ENCODE data around the gene SVEP1.
"Not testable (repeated sequence)": the region's sequence is repeated elsewhere in the genome, so short reads cannot be mapped to it uniquely, and the experiment has no call there.

Gene SVEP1

DNA sequence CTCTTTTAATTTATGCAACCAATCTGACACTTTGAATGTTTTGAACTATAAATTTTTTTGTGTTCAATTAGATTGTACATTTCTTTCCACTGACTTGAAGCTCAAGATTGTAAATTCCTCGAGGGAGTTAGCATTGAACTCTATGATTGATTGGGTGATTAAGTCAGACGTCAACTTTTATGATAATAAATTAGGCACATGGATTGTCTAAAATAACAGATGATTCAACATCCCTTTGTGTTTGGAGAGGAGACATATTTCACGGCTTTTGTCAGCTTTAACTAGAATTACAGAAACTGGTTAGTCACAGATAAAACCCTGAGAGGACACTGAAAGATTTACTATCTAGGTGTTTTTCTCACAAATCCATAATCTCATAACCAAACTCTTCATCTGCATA is 209.2 kb downstream of the SVEP1 start:
- TF ChIP-seq, protein P1, sequence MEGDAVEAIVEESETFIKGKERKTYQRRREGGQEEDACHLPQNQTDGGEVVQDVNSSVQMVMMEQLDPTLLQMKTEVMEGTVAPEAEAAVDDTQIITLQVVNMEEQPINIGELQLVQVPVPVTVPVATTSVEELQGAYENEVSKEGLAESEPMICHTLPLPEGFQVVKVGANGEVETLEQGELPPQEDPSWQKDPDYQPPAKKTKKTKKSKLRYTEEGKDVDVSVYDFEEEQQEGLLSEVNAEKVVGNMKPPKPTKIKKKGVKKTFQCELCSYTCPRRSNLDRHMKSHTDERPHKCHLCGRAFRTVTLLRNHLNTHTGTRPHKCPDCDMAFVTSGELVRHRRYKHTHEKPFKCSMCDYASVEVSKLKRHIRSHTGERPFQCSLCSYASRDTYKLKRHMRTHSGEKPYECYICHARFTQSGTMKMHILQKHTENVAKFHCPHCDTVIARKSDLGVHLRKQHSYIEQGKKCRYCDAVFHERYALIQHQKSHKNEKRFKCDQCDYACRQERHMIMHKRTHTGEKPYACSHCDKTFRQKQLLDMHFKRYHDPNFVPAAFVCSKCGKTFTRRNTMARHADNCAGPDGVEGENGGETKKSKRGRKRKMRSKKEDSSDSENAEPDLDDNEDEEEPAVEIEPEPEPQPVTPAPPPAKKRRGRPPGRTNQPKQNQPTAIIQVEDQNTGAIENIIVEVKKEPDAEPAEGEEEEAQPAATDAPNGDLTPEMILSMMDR (IDR thresholded peaks at IDR 0.05; ENCODE audit: low read length), result no peak
- TF ChIP-seq EZH2 (IDR thresholded peaks at IDR 0.05; ENCODE audit: borderline replicate concordance, low read length), result no peak
- Histone ChIP-seq H3K27ac (ENCODE audit: low read depth, low read length, poor library complexity, severe bottlenecking) (no peak overlapping the region), H3K9me3 (ENCODE audit: low read length) (no peaks in the 10 kb centered on the region), H3K4me2 (ENCODE audit: low read length) (no peak overlapping the region), H3K4me1 (ENCODE audit: insufficient read depth, low read length, severe bottlenecking) (no peaks in the 10 kb centered on the region), H3K9me2 (ENCODE audit: low read depth, low read length) (no peaks in the 10 kb centered on the region), H3K36me3 (ENCODE audit: insufficient read depth, low read length) (no peaks in the 10 kb centered on the region), H3K27me3 (ENCODE audit: insufficient read depth, low read length) (no peaks in the 10 kb centered on the region), H3F3A (ENCODE audit: insufficient read depth, low read length) (no peaks in the 10 kb centered on the region), H2AFZ (ENCODE audit: low read length) (no peak overlapping the region), H4K20me1 (ENCODE audit: insufficient read depth, low read length) (no peaks in the 10 kb centered on the region), H3K4me3 (ENCODE audit: low read depth, low read length, poor library complexity, severe bottlenecking) (no peak overlapping the region), H3K9ac (ENCODE audit: low read length) (no peak overlapping the region), H3K79me2 (ENCODE audit: insufficient read depth, low read length) (no peaks in the 10 kb centered on the region)

DNA sequence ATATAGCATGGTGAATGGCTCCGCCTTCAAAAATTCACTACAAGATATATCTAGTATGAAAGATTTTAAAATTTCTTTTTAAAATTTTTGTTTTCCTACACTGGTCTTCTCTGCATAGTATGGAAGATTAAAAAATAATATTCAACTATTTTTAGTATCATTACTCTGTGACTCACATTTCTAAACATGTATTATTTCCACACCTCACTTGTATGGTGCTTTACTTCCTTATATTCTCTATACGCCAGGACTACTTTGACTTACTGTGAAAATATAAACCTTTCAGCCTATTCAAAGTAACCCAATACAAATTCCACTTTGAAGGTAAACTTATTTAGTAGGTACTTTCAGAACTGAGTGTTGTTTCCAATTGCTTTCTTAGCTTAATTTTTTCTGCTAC is 215.1 kb downstream of the SVEP1 start:
- no peak for TF ChIP-seq EZH2 (IDR thresholded peaks at IDR 0.05; ENCODE audit: borderline replicate concordance, low read length)
- TF ChIP-seq, protein P1 (IDR thresholded peaks at IDR 0.05; ENCODE audit: low read length), result no peak
- Histone ChIP-seq H3K27ac (ENCODE audit: low read depth, low read length, poor library complexity, severe bottlenecking) (no peak overlapping the region), H3K9me2 (ENCODE audit: low read depth, low read length) (no peaks in the 10 kb centered on the region), H3K4me2 (ENCODE audit: low read length) (no peak overlapping the region), H2AFZ (ENCODE audit: low read length) (no peak overlapping the region), H3K27me3 (ENCODE audit: insufficient read depth, low read length) (no peaks in the 10 kb centered on the region), H3K36me3 (ENCODE audit: insufficient read depth, low read length) (no peaks in the 10 kb centered on the region), H4K20me1 (ENCODE audit: insufficient read depth, low read length) (no peaks in the 10 kb centered on the region), H3F3A (ENCODE audit: insufficient read depth, low read length) (no peaks in the 10 kb centered on the region), H3K9ac (ENCODE audit: low read length) (no peak overlapping the region), H3K9me3 (ENCODE audit: low read length) (no peaks in the 10 kb centered on the region), H3K4me3 (ENCODE audit: low read depth, low read length, poor library complexity, severe bottlenecking) (no peak overlapping the region), H3K4me1 (ENCODE audit: insufficient read depth, low read length, severe bottlenecking) (no peaks in the 10 kb centered on the region), H3K79me2 (ENCODE audit: insufficient read depth, low read length) (no peaks in the 10 kb centered on the region)

GRCh38 chr9:110358992-110359391 is 220.5 kb downstream of the SVEP1 start:
- not testable (repeated sequence) for H3K4me2 ChIP-seq (ENCODE audit: low read length); H3K4me1 ChIP-seq (ENCODE audit: insufficient read depth, low read length, severe bottlenecking); H3K4me3 ChIP-seq (ENCODE audit: low read depth, low read length, poor library complexity, severe bottlenecking); H3K79me2 ChIP-seq (ENCODE audit: insufficient read depth, low read length); H4K20me1 ChIP-seq (ENCODE audit: insufficient read depth, low read length); H3K9me3 ChIP-seq (ENCODE audit: low read length); H3K9me2 ChIP-seq (ENCODE audit: low read depth, low read length); H3F3A ChIP-seq (ENCODE audit: insufficient read depth, low read length); H3K27me3 ChIP-seq (ENCODE audit: insufficient read depth, low read length); H2AFZ ChIP-seq (ENCODE audit: low read length); H3K27ac ChIP-seq (ENCODE audit: low read depth, low read length, poor library complexity, severe bottlenecking); H3K9ac ChIP-seq (ENCODE audit: low read length); H3K36me3 ChIP-seq (ENCODE audit: insufficient read depth, low read length)

GRCh38 chr9:110357505-110357904 is 222.0 kb downstream of the SVEP1 start:
- H3K4me2 ChIP-seq (ENCODE audit: low read length), result no peak overlapping the region
- no peaks in the 10 kb centered on the region for H3K27me3 ChIP-seq (ENCODE audit: insufficient read depth, low read length)
- H3K9ac ChIP-seq (ENCODE audit: low read length), result no peak overlapping the region
- H3K9me2 ChIP-seq (ENCODE audit: low read depth, low read length), result no peaks in the 10 kb centered on the region
- H3F3A ChIP-seq (ENCODE audit: insufficient read depth, low read length), result no peaks in the 10 kb centered on the region
- no peaks in the 10 kb centered on the region for H3K36me3 ChIP-seq (ENCODE audit: insufficient read depth, low read length)
- TF ChIP-seq EZH2 (IDR thresholded peaks at IDR 0.05; ENCODE audit: borderline replicate concordance, low read length), result no peak
- TF ChIP-seq, protein P1 (IDR thresholded peaks at IDR 0.05; ENCODE audit: low read length), result no peak
- no peaks in the 10 kb centered on the region for H3K9me3 ChIP-seq (ENCODE audit: low read length)
- H3K4me3 ChIP-seq (ENCODE audit: low read depth, low read length, poor library complexity, severe bottlenecking), result no peak overlapping the region
- no peak overlapping the region for H2AFZ ChIP-seq (ENCODE audit: low read length)
- no peak overlapping the region for H3K27ac ChIP-seq (ENCODE audit: low read depth, low read length, poor library complexity, severe bottlenecking)
- no peaks in the 10 kb centered on the region for H3K4me1 ChIP-seq (ENCODE audit: insufficient read depth, low read length, severe bottlenecking)
- H3K79me2 ChIP-seq (ENCODE audit: insufficient read depth, low read length), result no peaks in the 10 kb centered on the region
- H4K20me1 ChIP-seq (ENCODE audit: insufficient read depth, low read length), result no peaks in the 10 kb centered on the region

Measured in OCI-LY1 (cell line).